Common myeloid progenitor, CD34-positive (primary cell): ENCODE measurements around the gene MRPL52. TPM values are rescaled to one million over a fixed set of nuclear protein-coding genes. Genes with fewer than 3 reads are reported as not detected.
A peak's percentile ranks its signal among the peaks of the same experiment; 100 is the strongest.

Experiments
- CTCF ChIA-PET: fragments of 350-600 bp; sonication (Branson Sonifier 250); formaldehyde crosslinking; loops from one replicate; lab custom pipeline; 2021; ENCODE audit warnings: antibody characterized with exemption; lab: Charles Lee
- POLR2A ChIA-PET: fragments of 350-600 bp; sonication (Branson Sonifier 250); formaldehyde crosslinking; loops from one replicate; lab custom pipeline; 2021; ENCODE audit warnings: antibody characterized with exemption; lab: Charles Lee
- DNase-seq, 3 donors: peaks; one replicate each; pipeline versions ENCODE4 v3.0.0 to v3.0.0-alpha.2; 2013
- H3K27ac ChIP-seq, 2 experiments: 1 replicate in 1 of 2; 2 replicates in 1 of 2; pipeline ENCODE4 v1.7.0; 2013; ENCODE audit warnings: inconsistent platforms in 2 of 2, low read length in 2 of 2, mild to moderate bottlenecking in 2 of 2, low read depth in 1 of 2, moderate library complexity in 1 of 2; ENCODE audit not compliant: severe bottlenecking in 2 of 2, insufficient read depth in 1 of 2, poor library complexity in 1 of 2
- H3K27me3 ChIP-seq, 5 experiments: replicated peaks in 2 of 5; 1 replicate in 3 of 5; 2 replicates in 2 of 5; pipeline versions ENCODE4 v1.6.1 to v1.7.0; 2013; ENCODE audit warnings: low read length in 4 of 5, mild to moderate bottlenecking in 2 of 5, moderate library complexity in 2 of 5, inconsistent platforms in 1 of 5; ENCODE audit not compliant: insufficient read depth in 5 of 5, control insufficient read depth in 4 of 5
- H3K36me3 ChIP-seq, 4 experiments: 1 replicate in 2 of 4; 2 replicates in 2 of 4; pipeline versions ENCODE4 v1.6.1 to v1.7.0; 2013; ENCODE audit warnings: low read length in 3 of 4, control low read depth in 1 of 4, mild to moderate bottlenecking in 1 of 4; ENCODE audit not compliant: control insufficient read depth in 4 of 4, insufficient read depth in 4 of 4
- H3K4me1 ChIP-seq, 4 experiments: 1 replicate in 3 of 4; 2 replicates in 1 of 4; pipeline versions ENCODE4 v1.6.1 to v1.7.1; 2013; ENCODE audit warnings: low read length in 3 of 4, mild to moderate bottlenecking in 3 of 4, control low read depth in 1 of 4, inconsistent platforms in 1 of 4, moderate library complexity in 1 of 4; ENCODE audit not compliant: control insufficient read depth in 4 of 4, insufficient read depth in 4 of 4; ENCODE audit errors: control extremely low read depth in 1 of 4
- H3K4me3 ChIP-seq, 7 experiments: 1 replicate in 4 of 7; 2 replicates in 3 of 7; pipeline versions ENCODE4 v1.5.1 to v1.7.0; 2013; ENCODE audit warnings: mild to moderate bottlenecking in 7 of 7, low read length in 6 of 7, moderate library complexity in 6 of 7, inconsistent platforms in 2 of 7, low read depth in 2 of 7, control low read depth in 1 of 7; ENCODE audit not compliant: insufficient read depth in 4 of 7, control insufficient read depth in 1 of 7; ENCODE audit errors: extremely low read depth in 1 of 7
- H3K9me3 ChIP-seq, 5 experiments: 1 replicate in 4 of 5; 2 replicates in 1 of 5; pipeline versions ENCODE4 v1.6.1 to v1.7.1; 2013; ENCODE audit warnings: low read length in 4 of 5, mild to moderate bottlenecking in 2 of 5, inconsistent platforms in 1 of 5, low read depth in 1 of 5, moderate library complexity in 1 of 5; ENCODE audit not compliant: control insufficient read depth in 4 of 5, insufficient read depth in 2 of 5; ENCODE audit errors: control extremely low read depth in 1 of 5
- WGBS: methylation state at CpG from one replicate; pipeline ENCODE4 v1.1.5; 2013; ENCODE audit not compliant: insufficient coverage; 5-methylcytosine and 5-hydroxymethylcytosine counted together
- polyA plus RNA-seq: library from polyadenylated mRNA; unstranded; fragments of 120-200 nt; gene quantifications from one replicate; pipeline ENCODE4 v1.2.1, GENCODE V29; 2013

Gene MRPL52
- 56.1 TPM for polyA plus RNA-seq

GRCh38 chr14:22829661-22830442 lies at the start of gene MRPL52:
TSS of gene MRPL52 (plus strand) at chr14:22829887. CDS start at chr14:22829913, 26 bp downstream.
- POLR2A ChIA-PET = interaction anchor here (1.0 to 2.1 kb wide), 2 partner anchors 19 to 21 kb away, joined by 4 to 11 read pairs; no protein-coding TSS in a partner anchor
- Histone ChIP-seq H3K4me3 (peak within 1 kb of the TSS; percentile 73 to 99 (median 92)), H3K9me3 (no peaks in the 10 kb centered on the region), H3K36me3 (peaks cover 6 to 17% (median 11%) of the 10 kb centered on the region in 4 experiments), H3K4me1 (peaks cover 10 to 17% (median 14%) of the 10 kb centered on the region in 4 experiments), H3K27me3 (no peaks in the 10 kb centered on the region), H3K27ac (peak within 1 kb of the TSS; percentile 61 to 89)
- DNase-seq = peak; percentile 92 to 96 (median 96)
- CTCF ChIA-PET = interaction anchor here (0.8 to 24.0 kb wide), 5 partner anchors 9 to 259 kb away, joined by 3 to 707 read pairs (median 5); no protein-coding TSS in a partner anchor
- 0% methylated on average over 30 of the region's 41 CpGs for WGBS

GRCh38 chr14:22780105-22780679 lies 49.5 kb upstream of the MRPL52 start:
- 100% methylated on average over 1 of the region's 2 CpGs for WGBS

GRCh38 chr14:22780941-22781300 lies 48.8 kb upstream of the MRPL52 start:
- 100% methylated on average over 3 of the region's 5 CpGs for WGBS
- H3K4me1 ChIP-seq = peaks cover 0 to 16% (median 2%) of the 10 kb centered on the region in 4 experiments

More at GRCh38 chr14:22780105-22780679, 49.5 kb upstream of the MRPL52 start:
- H3K4me3 ChIP-seq = no peak overlapping the region
- no peaks in the 10 kb centered on the region for H3K9me3 ChIP-seq
- H3K27ac ChIP-seq = no peak overlapping the region
- POLR2A ChIA-PET = no interaction called here
- no peaks in the 10 kb centered on the region for H3K27me3 ChIP-seq
- H3K36me3 ChIP-seq = peaks cover 0 to 5% (median 0%) of the 10 kb centered on the region in 4 experiments
- peaks cover 0 to 16% (median 2%) of the 10 kb centered on the region in 4 experiments for H3K4me1 ChIP-seq
- DNase-seq = no peak
- CTCF ChIA-PET = interaction anchor here (0.9 kb wide), 1 partner anchor 37 kb away, joined by 3 read pairs; no protein-coding TSS in a partner anchor

GRCh38 chr14:22781301-22781991 lies 48.2 kb upstream of the MRPL52 start:
- Histone ChIP-seq H3K27me3 (no peaks in the 10 kb centered on the region), H3K27ac (no peak overlapping the region), H3K9me3 (no peaks in the 10 kb centered on the region), H3K4me1 (peaks cover 0 to 16% (median 2%) of the 10 kb centered on the region in 4 experiments), H3K4me3 (no peak overlapping the region), H3K36me3 (no peaks in the 10 kb centered on the region)
- no peak for DNase-seq
- WGBS = 50% methylated on average over 1 of the region's 1 CpG
- ChIA-PET CTCF (interaction anchor here (0.9 to 1.2 kb wide), 3 partner anchors 10 to 65 kb away, joined by 3 read pairs; no protein-coding TSS in a partner anchor), POLR2A (no interaction called here)

More at GRCh38 chr14:22780941-22781300, 48.8 kb upstream of the MRPL52 start:
- no peak overlapping the region for H3K4me3 ChIP-seq
- no peaks in the 10 kb centered on the region for H3K9me3 ChIP-seq
- POLR2A ChIA-PET = no interaction called here
- no peaks in the 10 kb centered on the region for H3K27me3 ChIP-seq
- DNase-seq = no peak
- H3K36me3 ChIP-seq = peaks cover 0 to under 1% (median 0%) of the 10 kb centered on the region in 4 experiments
- no peak overlapping the region for H3K27ac ChIP-seq
- CTCF ChIA-PET = interaction anchor here (0.9 to 1.2 kb wide), 2 partner anchors 36 to 66 kb away, joined by 3 read pairs; no protein-coding TSS in a partner anchor

GRCh38 chr14:22786685-22787084 lies 43.0 kb upstream of the MRPL52 start:
- Histone ChIP-seq H3K36me3 (no peaks in the 10 kb centered on the region), H3K4me1 (peaks cover 0 to 23% (median 5%) of the 10 kb centered on the region in 4 experiments), H3K27me3 (no peaks in the 10 kb centered on the region), H3K27ac (no peak overlapping the region), H3K9me3 (no peaks in the 10 kb centered on the region), H3K4me3 (no peak overlapping the region)
- ChIA-PET POLR2A (no interaction called here), CTCF (no interaction called here)
- DNase-seq = no peak
- 100% methylated on average over 1 of the region's 4 CpGs for WGBS

- no peak for DNase-seq
- CTCF ChIA-PET = interaction anchor here (1.2 to 1.6 kb wide), 4 partner anchors 9 to 221 kb away, joined by 3 to 5 read pairs (median 4); no protein-coding TSS in a partner anchor
- POLR2A ChIA-PET = no interaction called here
Observed at GRCh38 chr14:22791301-22791700, 38.4 kb upstream of the MRPL52 start.

More at GRCh38 chr14:22791301-22791700, 38.4 kb upstream of the MRPL52 start:
- no peak overlapping the region for H3K4me3 ChIP-seq
- no peak overlapping the region for H3K27ac ChIP-seq
- peaks cover 0 to 17% (median 3%) of the 10 kb centered on the region in 4 experiments for H3K4me1 ChIP-seq
- H3K36me3 ChIP-seq = no peaks in the 10 kb centered on the region
- H3K27me3 ChIP-seq = no peaks in the 10 kb centered on the region
- no peaks in the 10 kb centered on the region for H3K9me3 ChIP-seq
- WGBS = 100% methylated on average over 3 of the region's 3 CpGs
